Thoracic aorta (tissue), 2 donors: Measurements from ENCODE around the gene DLG4. TPM values are rescaled to one million over a fixed set of nuclear protein-coding genes. Genes with fewer than 3 reads are reported as not detected.

Experiments used
- ATAC-seq: fragments of 150-250 bp; one replicate; pipeline ENCODE4 v1.8.0; 2017; ENCODE audit warnings: low read depth; ENCODE audit not compliant: insufficient number of reproducible peaks, low FRiP score
- DNase-seq: peaks from one replicate; pipeline ENCODE4 v3.0.0-alpha.2; 2020; ENCODE audit warnings: low spot score
- H3K27ac ChIP-seq, 2 donors: fragments of 200-600 bp; sonication (generic); 1 replicate in 1 of 2; 2 replicates in 1 of 2; pipeline ENCODE4 v1.5.1; 2016; ENCODE audit warnings: mild to moderate bottlenecking in 2 of 2, moderate library complexity in 2 of 2
- H3K27me3 ChIP-seq: fragments of 200-600 bp; sonication (generic); replicated peaks from 2 replicates; pipeline ENCODE4 v1.6.0; 2016; ENCODE audit warnings: mild to moderate bottlenecking; ENCODE audit not compliant: insufficient read depth
- H3K36me3 ChIP-seq: fragments of 200-600 bp; sonication (generic); one replicate; pipeline ENCODE4 v1.5.1; 2016
- H3K4me1 ChIP-seq, 2 donors: fragments of 200-600 bp; sonication (generic); 1 replicate in 1 of 2; 2 replicates in 1 of 2; pipeline versions ENCODE4 v1.5.1 to v1.6.0; 2016; ENCODE audit warnings: low read depth in 2 of 2, mild to moderate bottlenecking in 1 of 2; ENCODE audit not compliant: control insufficient read depth in 1 of 2
- H3K4me3 ChIP-seq: fragments of 200-600 bp; sonication (generic); 2 replicates; pipeline ENCODE4 v1.5.1; 2016; ENCODE audit warnings: mild to moderate bottlenecking
- H3K9me3 ChIP-seq: fragments of 200-600 bp; sonication (generic); 2 replicates; pipeline ENCODE4 v1.5.1; 2016
- CTCF ChIP-seq: fragments of 200-600 bp; sonication (generic); IDR thresholded peaks from one replicate; pipeline ENCODE4 v1.5.1; 2019; ENCODE audit warnings: antibody characterized with exemption
- total RNA-seq, 2 donors: library from RNA; depleted of rRNA; stranded (reverse); fragments of >200 nt; gene quantifications; one replicate each; pipeline versions ENCODE4 v1.1.0 to v1.2.3, GENCODE V29; 2016

The DLG4 gene
- total RNA-seq, 2 donors from 2014 or later: 14.0 to 14.8 TPM

- ATAC-seq: peak; percentile 14
- DNase-seq: peak; percentile 83
- TF ChIP-seq CTCF: no peak
- H3K4me1 ChIP-seq: peaks cover 23 to 32% of the 10 kb centered on the region in 2 donors
- peak within 1 kb of the TSS; percentile 92 for H3K4me3 ChIP-seq
- peaks cover 28% of the 10 kb centered on the region for H3K36me3 ChIP-seq
- H3K9me3 ChIP-seq: no peaks in the 10 kb centered on the region
- peak within 1 kb of the TSS; percentile 95 to 97 for H3K27ac ChIP-seq
- H3K27me3 ChIP-seq: no peaks in the 10 kb centered on the region
Observed at GRCh38 chr17:7241783-7242716, 22.4 kb upstream of the DLG4 start, which contains the start of gene GABARAP. TSS of gene GABARAP (minus strand) at chr17:7242449. CDS start at chr17:7242330, 119 bp downstream.

GRCh38 chr17:7241090-7241733 lies 21.6 kb upstream of the DLG4 start:
- Histone ChIP-seq H3K27ac (peak overlapping the region; percentile 95 to 97), H3K27me3 (no peaks in the 10 kb centered on the region), H3K4me1 (peaks cover 23 to 33% of the 10 kb centered on the region in 2 donors), H3K9me3 (no peaks in the 10 kb centered on the region), H3K36me3 (peaks cover 22% of the 10 kb centered on the region), H3K4me3 (peak overlapping the region; percentile 92)
- DNase-seq: no peak
- ATAC-seq: no peak
- TF ChIP-seq CTCF: no peak

GRCh38 chr17:7240375-7240774 lies 20.7 kb upstream of the DLG4 start:
- Histone ChIP-seq H3K27me3 (no peaks in the 10 kb centered on the region), H3K36me3 (peaks cover 21% of the 10 kb centered on the region), H3K4me3 (peak overlapping the region; percentile 92), H3K4me1 (peaks cover 23 to 33% of the 10 kb centered on the region in 2 donors), H3K27ac (peak overlapping the region; percentile 13 to 33), H3K9me3 (no peaks in the 10 kb centered on the region)
- TF ChIP-seq CTCF: no peak
- ATAC-seq (no peak), DNase-seq (no peak)

GRCh38 chr17:7239091-7240027 lies 19.7 kb upstream of the DLG4 start, which contains the start of gene PHF23:
TSS of gene PHF23 (minus strand) at chr17:7239457. CDS start at chr17:7239279, 178 bp downstream.
- DNase-seq (peak; percentile 96), ATAC-seq (peak; percentile 58)
- Histone ChIP-seq H3K27me3 (no peaks in the 10 kb centered on the region), H3K27ac (peak within 1 kb of the TSS; percentile 84 to 91), H3K4me3 (peak within 1 kb of the TSS; percentile 97), H3K9me3 (no peaks in the 10 kb centered on the region), H3K4me1 (peaks cover 27 to 37% of the 10 kb centered on the region in 2 donors), H3K36me3 (peaks cover 18% of the 10 kb centered on the region)
- TF ChIP-seq CTCF: no peak
